ENCODE data around the gene PRKCD.

The PRKCD gene

GRCh38 chr3:53160660-53161449 lies at the start of gene PRKCD:
Gene PRKCD, plus strand, starts transcription at chr3:53161209. Its CDS starts 17,214 bp downstream, at chr3:53178423.
- DNase-seq: peak; percentile 56

GRCh38 chr3:53111822-53112221 lies 49.2 kb upstream of the PRKCD start:
- no peak for DNase-seq

- DNase-seq: no peak
Observed at GRCh38 chr3:53113293-53114010, 47.6 kb upstream of the PRKCD start.

GRCh38 chr3:53114011-53114400 lies 47.0 kb upstream of the PRKCD start:
- peak; percentile 50 for DNase-seq

GRCh38 chr3:53114412-53115074 lies 46.5 kb upstream of the PRKCD start:
- DNase-seq: no peak

GRCh38 chr3:53116956-53117355 lies 44.1 kb upstream of the PRKCD start:
- DNase-seq: no peak

- no peak for DNase-seq
Observed at GRCh38 chr3:53120336-53120735, 40.7 kb upstream of the PRKCD start.

- DNase-seq: no peak
Observed at GRCh38 chr3:53122255-53122932, 38.6 kb upstream of the PRKCD start.

- peak; percentile 85 for DNase-seq
Observed at GRCh38 chr3:53122933-53123305, 38.1 kb upstream of the PRKCD start.

- DNase-seq: no peak
Observed at GRCh38 chr3:53123510-53123909, 37.5 kb upstream of the PRKCD start.

GRCh38 chr3:53123953-53124352 lies 37.1 kb upstream of the PRKCD start:
- no peak for DNase-seq

GRCh38 chr3:53126601-53127000 lies 34.4 kb upstream of the PRKCD start:
- no peak for DNase-seq

- no peak for DNase-seq
Observed at GRCh38 chr3:53129344-53129743, 31.7 kb upstream of the PRKCD start.

GRCh38 chr3:53130179-53131061 lies 30.6 kb upstream of the PRKCD start, which contains the start of gene RFT1:
Gene RFT1, minus strand, starts transcription at chr3:53130435. Its CDS starts 35 bp downstream, at chr3:53130400.
- DNase-seq: peak; percentile 86

GRCh38 chr3:53131096-53131495 lies 29.9 kb upstream of the PRKCD start:
- DNase-seq: no peak

GRCh38 chr3:53132347-53132746 lies 28.7 kb upstream of the PRKCD start:
- DNase-seq: no peak

GRCh38 chr3:53134631-53135232 lies 26.3 kb upstream of the PRKCD start:
- DNase-seq: peak; percentile 51

GRCh38 chr3:53137221-53137620 lies 23.8 kb upstream of the PRKCD start:
- DNase-seq: no peak

- DNase-seq: no peak
Observed at GRCh38 chr3:53137835-53138446, 23.1 kb upstream of the PRKCD start.

- no peak for DNase-seq
Observed at GRCh38 chr3:53139906-53140846, 20.8 kb upstream of the PRKCD start.

Measured in GF-D8 (cell line).